Endodermal cell (in vitro differentiated cells): ENCODE data around the gene ARL6. TPM values are rescaled to one million over a fixed set of nuclear protein-coding genes. Genes with fewer than 3 reads are reported as not detected.
A peak's percentile ranks its signal among the peaks of the same experiment; 100 is the strongest.

Source experiments
- DNase-seq: peaks from one replicate; pipeline ENCODE4 v3.0.0-alpha.2; 2017
- H3K27ac ChIP-seq: 2 replicates; pipeline ENCODE4 v1.5.1; 2013; ENCODE audit warnings: mild to moderate bottlenecking, low read depth, low read length, moderate library complexity
- H3K27me3 ChIP-seq: 2 replicates; pipeline ENCODE4 v1.6.1; 2013; ENCODE audit warnings: mild to moderate bottlenecking, low read length, moderate library complexity; ENCODE audit not compliant: insufficient read depth, control insufficient read depth, poor library complexity, severe bottlenecking
- H3K36me3 ChIP-seq: 2 replicates; pipeline ENCODE4 v1.7.0; 2013; ENCODE audit warnings: mild to moderate bottlenecking, low read length, moderate library complexity; ENCODE audit not compliant: control insufficient read depth, insufficient read depth
- H3K4me1 ChIP-seq: one replicate; pipeline ENCODE4 v1.7.0; 2013; ENCODE audit warnings: low read length; ENCODE audit not compliant: control insufficient read depth, insufficient read depth
- H3K4me3 ChIP-seq: 2 replicates; pipeline ENCODE4 v1.5.1; 2013; ENCODE audit warnings: mild to moderate bottlenecking, low read length, moderate library complexity
- H3K9ac ChIP-seq: 2 replicates; pipeline ENCODE4 v1.6.1; 2013; ENCODE audit warnings: mild to moderate bottlenecking, low read length, moderate library complexity; ENCODE audit not compliant: poor library complexity, severe bottlenecking; ENCODE audit errors: extremely low read depth
- H3K9me3 ChIP-seq: 2 replicates; pipeline ENCODE4 v1.6.1; 2013; ENCODE audit warnings: mild to moderate bottlenecking, low read length, moderate library complexity; ENCODE audit not compliant: control insufficient read depth
- H3K27ac Mint-ChIP-seq: 2 replicates; pipeline ENCODE4 v1.8.0; 2020; ENCODE audit warnings: mixed read lengths
- H3K27me3 Mint-ChIP-seq: 2 replicates; pipeline ENCODE4 v1.8.0; 2021; ENCODE audit warnings: mild to moderate bottlenecking, mixed read lengths; ENCODE audit not compliant: insufficient read depth
- H3K36me3 Mint-ChIP-seq: 2 replicates; pipeline ENCODE4 v1.8.0; 2020; ENCODE audit warnings: low read depth, mixed read lengths
- H3K4me1 Mint-ChIP-seq: 2 replicates; pipeline ENCODE4 v1.8.0; 2020; ENCODE audit warnings: mixed read lengths
- H3K4me3 Mint-ChIP-seq: 2 replicates; pipeline ENCODE4 v1.8.0; 2020; ENCODE audit warnings: mild to moderate bottlenecking, moderate library complexity, mixed read lengths
- H3K9me3 Mint-ChIP-seq: 2 replicates; pipeline ENCODE4 v1.8.0; 2020; ENCODE audit warnings: mild to moderate bottlenecking, mixed read lengths
- WGBS, 2 experiments: methylation state at CpG; one replicate each; pipeline versions ENCODE4 v1.1.5 to v1.1.7; 2013; ENCODE audit warnings: missing lambda C conversion rate in 2 of 2, mixed read lengths in 1 of 2; ENCODE audit not compliant: insufficient coverage in 1 of 2, insufficient read length in 1 of 2; 5-methylcytosine and 5-hydroxymethylcytosine counted together
- total RNA-seq, 2 donors: library from RNA; stranded (reverse); fragmentation: NEBNext Ultra II Directional in 1 of 2; extraction: Animal tissue kit (Norgen Biotek cat#: 25700) in 1 of 2; gene quantifications; 2 replicates in 1 of 2; 3 replicates in 1 of 2; pipeline ENCODE4 v1.2.1, GENCODE V29; 2021
- TF ChIP-seq, protein P1 (sequence below): fragments of 200-600 bp; sonication (generic); conservative IDR thresholded peaks from 2 replicates; pipeline ENCODE4 v1.5.0; 2021; ENCODE audit warnings: antibody characterized with exemption, mild to moderate bottlenecking

Gene ARL6
- total RNA-seq, 2 donors from 2014 or later: 11.1 to 15.7 TPM

DNA sequence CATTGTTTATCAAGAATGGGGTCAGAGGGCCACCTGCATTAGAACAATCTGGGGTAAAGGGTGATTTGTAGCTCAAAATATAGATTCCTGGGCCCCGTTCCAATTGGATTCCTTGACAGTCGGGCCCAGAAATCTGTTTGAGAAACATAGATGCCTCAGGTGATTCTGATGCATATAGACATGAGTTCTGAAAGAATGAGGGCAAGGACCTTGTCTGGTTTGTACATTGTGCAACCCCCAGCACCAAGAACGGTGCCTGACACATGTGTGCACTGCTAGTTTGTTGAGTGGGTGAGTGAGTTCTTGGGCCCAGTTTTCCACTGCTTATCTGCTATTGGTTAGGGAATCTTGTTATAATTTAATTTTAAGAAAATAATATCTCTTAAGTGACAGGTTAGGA, 73.8 kb downstream of the ARL6 start:
- Histone ChIP-seq H3K9me3 (no peaks in the 10 kb centered on the region), H3K4me3 (no peak overlapping the region), H3K27ac (no peak overlapping the region), H3K9ac (no peak overlapping the region), H3K27me3 (no peaks in the 10 kb centered on the region), H3K36me3 (no peaks in the 10 kb centered on the region), H3K4me1 (peaks cover 10% of the 10 kb centered on the region)
- Mint-ChIP-seq H3K27ac (peak overlapping the region; percentile 28), H3K4me3 (no peak overlapping the region), H3K27me3 (no peaks in the 10 kb centered on the region), H3K9me3 (no peaks in the 10 kb centered on the region), H3K4me1 (peaks cover 34% of the 10 kb centered on the region), H3K36me3 (no peaks in the 10 kb centered on the region)
- no peak for DNase-seq
- TF ChIP-seq, protein P1, sequence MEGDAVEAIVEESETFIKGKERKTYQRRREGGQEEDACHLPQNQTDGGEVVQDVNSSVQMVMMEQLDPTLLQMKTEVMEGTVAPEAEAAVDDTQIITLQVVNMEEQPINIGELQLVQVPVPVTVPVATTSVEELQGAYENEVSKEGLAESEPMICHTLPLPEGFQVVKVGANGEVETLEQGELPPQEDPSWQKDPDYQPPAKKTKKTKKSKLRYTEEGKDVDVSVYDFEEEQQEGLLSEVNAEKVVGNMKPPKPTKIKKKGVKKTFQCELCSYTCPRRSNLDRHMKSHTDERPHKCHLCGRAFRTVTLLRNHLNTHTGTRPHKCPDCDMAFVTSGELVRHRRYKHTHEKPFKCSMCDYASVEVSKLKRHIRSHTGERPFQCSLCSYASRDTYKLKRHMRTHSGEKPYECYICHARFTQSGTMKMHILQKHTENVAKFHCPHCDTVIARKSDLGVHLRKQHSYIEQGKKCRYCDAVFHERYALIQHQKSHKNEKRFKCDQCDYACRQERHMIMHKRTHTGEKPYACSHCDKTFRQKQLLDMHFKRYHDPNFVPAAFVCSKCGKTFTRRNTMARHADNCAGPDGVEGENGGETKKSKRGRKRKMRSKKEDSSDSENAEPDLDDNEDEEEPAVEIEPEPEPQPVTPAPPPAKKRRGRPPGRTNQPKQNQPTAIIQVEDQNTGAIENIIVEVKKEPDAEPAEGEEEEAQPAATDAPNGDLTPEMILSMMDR: no peak
- WGBS, 2 experiments: 96 to 100% methylated on average over 1 to 3 of the region's 3 CpGs

DNA sequence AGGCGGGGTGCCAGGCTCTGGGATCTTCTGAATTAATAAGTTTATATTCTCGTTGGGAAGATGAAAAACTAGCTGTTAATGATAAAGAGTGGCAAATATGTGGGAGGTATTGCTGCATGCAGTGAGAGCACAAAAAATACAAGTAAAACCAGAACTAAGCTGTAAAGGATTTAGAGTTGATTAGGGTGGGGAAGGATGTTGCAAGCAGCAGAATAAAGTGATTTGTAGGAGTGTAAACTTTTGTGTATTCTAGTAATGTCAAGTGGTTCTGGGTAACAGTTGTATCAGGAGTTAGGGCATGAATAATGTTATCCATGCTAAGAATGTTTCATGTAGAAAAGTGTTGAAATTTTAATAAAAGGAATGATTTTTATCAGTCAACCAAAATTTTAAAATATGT, 75.4 kb downstream of the ARL6 start:
- Mint-ChIP-seq H3K9me3 (no peaks in the 10 kb centered on the region), H3K27me3 (no peaks in the 10 kb centered on the region), H3K27ac (no peak overlapping the region), H3K36me3 (no peaks in the 10 kb centered on the region), H3K4me1 (peaks cover 47% of the 10 kb centered on the region), H3K4me3 (no peak overlapping the region)
- no peaks in the 10 kb centered on the region for H3K36me3 ChIP-seq
- no peak overlapping the region for H3K4me3 ChIP-seq
- peaks cover 16% of the 10 kb centered on the region for H3K4me1 ChIP-seq
- H3K9ac ChIP-seq: no peak overlapping the region
- no peaks in the 10 kb centered on the region for H3K27me3 ChIP-seq
- WGBS, 2 experiments: 92 to 94% methylated on average over 2 of the region's 2 CpGs
- TF ChIP-seq, protein P1: no peak
- no peak for DNase-seq
- no peaks in the 10 kb centered on the region for H3K9me3 ChIP-seq
- no peak overlapping the region for H3K27ac ChIP-seq

DNA sequence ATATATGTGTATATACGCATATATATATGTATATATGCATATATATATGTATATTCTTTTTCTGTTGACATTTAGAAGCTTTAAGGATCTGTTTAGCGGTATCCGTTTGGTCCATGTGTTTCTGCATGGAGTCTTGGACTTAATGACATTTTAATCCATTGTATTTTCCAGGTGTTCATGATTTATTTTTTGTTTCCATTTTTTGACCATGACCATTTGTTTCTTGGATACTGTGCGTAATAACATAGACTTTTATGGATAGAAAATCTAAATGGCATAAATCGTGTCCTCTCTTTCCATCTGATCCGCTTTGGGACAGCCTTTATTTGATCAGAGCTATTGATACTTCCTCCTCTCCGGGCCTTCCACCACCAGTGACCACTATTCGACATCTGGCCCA, 76.7 kb downstream of the ARL6 start:
- H3K9me3 ChIP-seq: no peaks in the 10 kb centered on the region
- peaks cover 50% of the 10 kb centered on the region for H3K4me1 Mint-ChIP-seq
- no peak for DNase-seq
- 96 to 97% methylated on average over 5 to 7 of the region's 8 CpGs for WGBS, 2 experiments
- no peak overlapping the region for H3K4me3 ChIP-seq
- no peaks in the 10 kb centered on the region for H3K36me3 Mint-ChIP-seq
- H3K4me3 Mint-ChIP-seq: no peak overlapping the region
- peaks cover 17% of the 10 kb centered on the region for H3K4me1 ChIP-seq
- H3K9me3 Mint-ChIP-seq: no peaks in the 10 kb centered on the region
- H3K27ac Mint-ChIP-seq: no peak overlapping the region
- no peak overlapping the region for H3K27ac ChIP-seq
- TF ChIP-seq, protein P1: no peak
- no peaks in the 10 kb centered on the region for H3K27me3 Mint-ChIP-seq
- H3K27me3 ChIP-seq: no peaks in the 10 kb centered on the region
- no peaks in the 10 kb centered on the region for H3K36me3 ChIP-seq
- H3K9ac ChIP-seq: no peak overlapping the region
